Cerebellar nuclear complex (tissue), 1 donor: ENCODE data around the gene XNDC1N.
"Not testable (repeated sequence)": the region's sequence is repeated elsewhere in the genome, so short reads cannot be mapped to it uniquely, and the experiment has no call there.

ENCODE experiments used
- DNase-seq, 2 experiments: peaks; one replicate each; lab custom pipeline; 2025; lab: John Stamatoyannopoulos, UW

Gene XNDC1N

DNA sequence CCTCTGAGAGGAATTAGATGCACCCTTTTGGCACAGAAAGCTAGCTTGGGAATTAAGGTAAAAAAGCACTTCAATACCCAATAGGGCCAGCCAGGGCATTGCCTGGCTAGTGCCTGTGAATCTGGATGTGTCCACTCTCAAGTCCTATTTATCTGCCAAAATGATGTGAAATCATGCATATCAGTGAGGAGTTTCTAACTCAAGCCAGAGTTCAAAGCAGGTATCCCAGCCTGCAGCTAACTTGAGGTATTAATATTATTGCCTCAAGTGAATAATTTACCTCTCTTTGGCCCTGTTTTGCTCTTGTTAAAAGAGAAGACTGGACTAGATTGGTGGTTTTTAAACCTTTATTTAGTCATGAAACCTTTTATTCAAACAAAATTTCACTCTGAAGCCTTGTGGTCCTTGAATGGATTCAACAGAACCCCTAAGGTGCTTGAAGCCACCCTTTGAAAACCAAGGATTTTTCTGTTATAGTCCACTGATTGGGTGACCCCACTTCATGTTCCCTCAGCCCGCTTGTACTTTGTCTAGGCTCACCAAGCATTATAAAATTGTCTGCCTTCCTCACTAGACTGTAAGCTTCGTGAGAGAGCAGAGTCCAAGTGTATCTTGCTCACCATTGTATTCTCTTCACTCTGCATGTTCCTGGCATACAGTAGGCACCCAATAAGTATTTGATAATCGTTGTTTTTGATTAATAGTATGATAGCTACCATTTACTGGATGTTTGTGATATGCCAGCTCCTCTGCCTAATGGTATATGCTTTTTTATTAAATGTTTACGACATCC, 4.9 kb upstream of the XNDC1N start:
- no peak for DNase-seq

- DNase-seq, result no peak
Observed at GRCh38 chr11:71931245-71931602, 2.8 kb upstream of the XNDC1N start.

DNA sequence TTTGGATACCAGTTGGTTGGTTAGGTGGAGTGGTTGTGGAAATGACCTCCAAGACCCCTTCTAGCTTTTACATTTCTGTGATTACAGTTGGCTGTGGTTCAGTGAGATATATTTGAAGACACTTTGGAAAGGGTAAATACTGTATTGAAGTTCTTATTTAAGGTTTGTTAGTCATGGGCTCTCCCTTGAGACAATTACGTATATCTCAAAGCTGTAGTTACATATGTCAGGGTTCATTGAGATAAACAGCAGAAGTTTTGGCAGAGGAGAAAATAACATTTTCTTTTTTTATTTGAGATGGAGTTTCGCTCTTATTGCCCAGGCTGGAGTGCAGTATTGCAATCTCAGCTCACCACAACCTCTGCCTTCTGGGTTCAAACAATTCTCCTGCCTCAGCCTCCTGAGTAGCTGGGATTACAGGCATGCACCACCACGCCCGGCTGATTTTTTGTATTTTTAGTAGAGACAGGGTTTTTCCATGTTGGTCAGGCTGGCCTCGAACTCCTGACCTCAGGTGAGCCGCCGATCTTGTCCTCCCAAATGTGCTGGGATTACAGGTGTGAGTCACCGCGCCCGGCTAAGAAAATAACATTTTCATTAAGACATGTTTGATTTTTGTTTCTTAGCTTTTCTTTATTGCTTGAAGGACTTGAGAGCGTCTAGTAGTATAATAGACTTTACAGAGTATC, 2.3 kb upstream of the XNDC1N start:
- DNase-seq, result no peak

DNA sequence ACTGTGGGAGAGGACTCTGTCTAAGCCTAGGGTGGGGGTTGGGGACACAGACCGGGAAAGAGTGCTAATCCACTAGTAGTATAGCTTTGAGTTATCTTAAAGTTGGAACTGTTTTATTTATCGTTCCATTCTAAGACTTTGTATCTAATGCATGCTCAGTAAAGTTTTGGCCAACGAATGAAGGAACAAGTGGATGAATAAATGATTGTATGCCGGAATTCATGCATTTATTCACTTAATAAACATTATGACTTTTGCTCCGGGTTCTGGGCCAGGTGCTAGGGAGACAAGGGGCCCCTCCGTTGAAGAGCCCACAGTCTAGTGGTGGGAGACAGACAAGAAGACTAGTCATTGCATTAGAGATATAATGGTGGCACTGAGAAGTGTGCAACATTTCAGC, 1.1 kb upstream of the XNDC1N start:
- DNase-seq, result no peak

DNA sequence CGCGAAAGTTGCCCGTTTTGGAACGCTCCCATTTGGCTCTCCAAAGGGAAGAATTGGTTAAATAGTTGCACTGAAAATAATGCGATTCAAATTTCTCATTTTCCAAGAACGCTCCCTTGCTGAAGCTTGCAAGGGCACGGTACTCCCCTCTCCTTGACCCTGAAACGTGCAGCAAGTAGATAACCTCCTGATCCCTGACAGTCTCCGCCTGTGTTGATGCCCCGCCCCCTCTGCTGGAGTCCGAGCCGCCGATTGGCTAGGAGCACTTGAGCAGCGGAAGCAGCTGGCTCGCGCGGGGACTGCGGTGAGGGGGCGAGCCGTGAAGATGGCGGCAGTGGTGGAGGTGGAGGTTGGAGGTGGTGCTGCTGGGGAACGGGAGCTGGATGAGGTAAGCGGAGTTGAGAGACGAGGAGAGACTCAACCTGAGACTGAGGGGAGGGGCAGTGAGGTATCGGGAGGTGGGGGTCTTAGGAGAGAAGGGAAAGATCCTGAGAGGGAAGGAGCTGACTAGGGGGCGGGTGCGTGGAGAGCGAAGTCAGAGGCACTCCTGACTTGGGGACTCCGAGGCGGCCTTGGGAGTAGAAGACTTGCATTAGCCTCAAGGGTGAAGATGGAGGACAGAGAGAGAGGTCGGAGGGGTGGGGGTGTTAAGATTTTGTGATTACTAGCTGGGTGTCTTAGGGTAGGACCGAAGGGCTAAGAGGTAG, 496 bp upstream of the XNDC1N start, which contains the start of gene RNF121:
Gene RNF121, plus strand, starts transcription at position 310 of the 707 bp plus-strand sequence. Its CDS starts 16 bp downstream, at position 326.
- peak; percentile 67 to 88 for DNase-seq

- DNase-seq, result no peak
Observed at GRCh38 chr11:71917646-71918140, 10.7 kb downstream of the XNDC1N start.

DNA sequence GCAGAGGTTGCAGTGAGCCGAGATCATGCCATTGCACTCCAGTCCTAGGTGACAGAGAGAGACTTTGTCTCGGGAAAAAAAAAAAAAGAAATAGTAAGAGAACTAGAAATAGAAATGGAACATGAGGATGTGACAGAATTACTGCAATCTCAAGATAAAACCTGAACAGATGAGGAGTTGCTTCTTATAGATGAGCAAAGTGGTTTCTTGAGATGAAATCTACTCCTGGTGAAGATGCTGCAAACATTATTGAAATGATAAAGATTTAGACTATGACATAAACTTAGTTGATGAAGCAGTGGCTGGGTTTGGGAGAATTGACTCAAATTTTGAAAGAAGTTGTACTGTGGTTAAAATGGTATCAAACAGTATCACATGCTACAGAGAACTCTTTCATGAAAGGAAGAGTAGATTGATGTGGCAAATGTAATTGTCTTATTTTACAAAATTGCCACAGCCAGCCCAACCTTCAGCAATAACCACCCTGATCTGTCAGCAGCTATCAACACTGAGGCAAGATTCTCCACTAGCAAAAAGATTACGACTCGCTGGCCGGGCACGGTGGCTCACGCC, 13.7 kb downstream of the XNDC1N start:
- DNase-seq, result no peak

DNA sequence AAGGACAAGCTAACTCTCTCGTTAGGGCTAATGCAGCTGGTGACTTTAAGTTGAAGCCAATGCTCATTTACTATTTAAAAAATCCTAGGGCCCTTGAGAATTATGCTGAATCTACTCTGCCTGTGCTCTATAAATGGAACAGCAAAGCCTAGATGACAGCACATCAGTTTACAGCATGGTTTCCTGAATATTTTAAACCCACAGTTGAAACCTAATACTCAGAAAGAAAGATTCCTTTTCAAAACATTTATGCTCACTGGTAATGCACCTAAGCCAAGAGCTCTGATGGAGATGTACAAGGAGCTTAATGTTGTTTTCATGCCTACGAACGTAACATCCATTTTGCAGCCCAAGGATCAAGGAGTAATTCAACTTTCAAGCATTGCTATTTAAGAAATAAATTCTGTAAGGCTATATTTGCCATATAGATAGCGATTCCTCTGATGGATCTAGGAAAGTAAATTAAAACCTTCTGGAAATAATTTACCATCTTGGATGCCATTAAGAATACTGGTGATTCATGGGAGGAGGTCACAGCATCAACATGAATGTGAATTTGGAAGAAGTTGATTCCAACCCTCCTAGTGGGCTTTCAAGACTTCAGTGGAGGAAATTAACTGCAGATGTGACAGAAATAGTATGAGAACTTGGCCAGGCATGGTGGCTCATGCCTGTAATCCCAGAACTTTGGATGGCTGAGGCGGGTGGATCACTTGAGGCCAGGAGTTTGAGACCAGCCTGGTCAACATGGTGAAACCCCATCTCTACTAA, 14.5 kb downstream of the XNDC1N start:
- no peak for DNase-seq

GRCh38 chr11:71911986-71912340, 16.4 kb downstream of the XNDC1N start:
- not testable (repeated sequence) for DNase-seq

- not testable (repeated sequence) for DNase-seq
Observed at GRCh38 chr11:71911321-71911985, 16.9 kb downstream of the XNDC1N start.

DNA sequence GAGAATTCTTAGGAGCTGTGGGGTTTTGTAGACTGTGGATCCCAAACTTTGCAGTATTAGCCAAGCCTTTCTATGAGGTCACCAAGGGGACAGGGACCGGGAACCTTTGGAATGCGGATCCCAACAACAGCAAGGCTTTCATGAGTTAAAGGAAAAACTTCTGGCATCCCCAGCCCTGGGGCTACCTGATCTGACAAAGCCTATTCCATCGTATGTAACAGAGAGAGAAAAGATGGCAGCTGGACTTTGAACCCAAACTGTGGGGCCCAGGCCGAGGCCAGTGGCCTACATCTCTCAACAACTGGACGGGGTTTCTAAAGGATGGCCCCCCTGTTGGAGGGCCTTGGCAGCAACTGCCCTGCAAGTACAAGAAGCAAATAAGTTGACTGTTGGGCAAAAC, 17.6 kb downstream of the XNDC1N start:
- DNase-seq, result not testable (repeated sequence)

DNA sequence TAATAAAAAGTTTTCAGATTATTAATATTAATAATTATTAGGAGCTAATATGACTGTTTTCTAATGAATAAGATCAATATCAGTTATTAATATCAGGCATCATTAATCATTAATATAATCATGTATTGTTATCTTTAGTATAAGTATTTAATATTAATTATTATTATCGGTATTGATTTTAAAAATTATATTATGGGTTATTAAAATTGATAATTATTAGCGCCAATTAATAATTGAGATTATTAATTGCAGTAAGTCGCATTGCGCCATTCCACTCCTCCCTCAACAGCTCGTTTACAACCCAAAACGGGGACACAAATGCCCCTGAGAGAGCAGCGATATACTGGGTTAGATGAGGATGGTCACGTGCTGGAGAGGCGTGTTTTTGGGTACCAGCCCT, 20.2 kb downstream of the XNDC1N start:
- no peak for DNase-seq

DNA sequence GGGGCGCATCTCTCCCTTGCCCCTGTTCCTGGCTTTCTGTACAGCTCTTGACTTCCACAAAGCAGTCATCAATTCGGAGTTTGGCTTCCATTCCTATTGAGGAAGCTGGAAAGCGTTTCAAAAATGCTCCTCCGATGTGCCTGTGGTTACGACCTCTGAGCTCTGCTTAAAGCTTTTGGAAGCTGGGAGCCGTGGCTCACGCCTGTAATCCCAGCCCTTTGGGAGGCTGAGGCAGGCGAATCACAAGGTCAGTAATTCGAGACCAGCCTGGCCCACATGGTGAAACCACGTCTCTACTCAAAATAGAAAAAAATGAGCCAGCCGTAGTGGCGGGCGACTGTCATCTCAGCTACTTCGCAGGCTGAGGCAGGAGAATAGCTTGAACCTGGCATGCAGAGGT, 27.3 kb downstream of the XNDC1N start:
- DNase-seq, result not testable (repeated sequence)

GRCh38 chr11:71895961-71896360, 32.4 kb downstream of the XNDC1N start:
- no peak for DNase-seq

GRCh38 chr11:71889181-71889872, 39.1 kb downstream of the XNDC1N start:
- DNase-seq, result not testable (repeated sequence)

DNA sequence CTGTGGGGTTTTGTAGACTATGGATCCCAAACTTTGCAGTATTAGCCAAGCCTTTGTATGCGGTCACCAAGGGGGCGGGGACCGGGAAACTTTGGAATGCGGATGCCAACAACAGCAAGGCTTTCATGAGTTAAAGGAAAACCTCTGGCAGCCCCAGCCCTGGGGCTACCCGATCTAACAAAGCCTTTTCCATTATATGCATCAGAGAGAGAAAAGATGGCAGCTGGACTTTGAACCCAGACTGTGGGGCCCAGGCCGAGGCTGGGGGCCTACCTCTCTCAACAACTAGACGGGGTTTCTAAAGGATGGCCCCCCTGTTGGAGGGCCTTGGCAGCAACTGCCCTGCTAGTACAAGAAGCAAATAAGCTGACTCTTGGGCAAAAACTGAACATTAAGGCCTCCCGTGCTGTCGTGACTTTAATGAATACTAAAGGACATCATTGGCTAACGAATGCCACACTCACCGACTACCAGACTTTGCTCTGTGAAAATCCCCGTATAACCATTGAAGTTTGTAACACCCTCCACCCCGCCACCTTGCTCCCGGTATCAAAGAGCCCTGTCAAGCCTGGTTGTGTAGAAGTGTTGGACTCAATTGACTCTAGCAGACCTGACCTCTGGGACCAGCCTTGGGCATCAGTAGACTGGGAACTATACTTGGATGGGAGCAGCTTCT, 39.9 kb downstream of the XNDC1N start:
- DNase-seq, result not testable (repeated sequence)

- DNase-seq, result not testable (repeated sequence)
Observed at GRCh38 chr11:71885806-71886205, 42.6 kb downstream of the XNDC1N start.
